ENCODE data around the gene VPS13A. TPM values are rescaled to one million over a fixed set of nuclear protein-coding genes. Genes with fewer than 3 reads are reported as not detected.

VPS13A gene
- total and polyA plus RNA-seq, 2 of the 13 experiments (the other 11 are each of a cell fraction or from before 2014, with no cell fraction given), result 20.4 to 20.7 TPM

GRCh38 chr9:77177894-77178794 lies 810 bp downstream of the VPS13A start (continued):
- peak; percentile 9; the same call in 1 of the 2 replicates for TF ChIP-seq ZNF574 (CRISPR knock-in tag; IDR thresholded peaks at IDR 0.05)
- peak; percentile 42; the same call in 1 of the 2 replicates for TF ChIP-seq ZGPAT (CRISPR knock-in tag; IDR thresholded peaks at IDR 0.05)
- TF ChIP-seq ZNF790 (CRISPR knock-in tag; IDR thresholded peaks at IDR 0.05; ENCODE audit: borderline replicate concordance), result 0 out of 2 replicates have a peak, but pooled peaks have one; percentile 25
- TF ChIP-seq ZNF232 (CRISPR knock-in tag; IDR thresholded peaks at IDR 0.05; ENCODE audit: borderline replicate concordance), result peak; percentile 65; the same call in 1 of the 2 replicates
- 0 out of 2 replicates have a peak, but pooled peaks have one; percentile 56 for TF ChIP-seq HINFP (CRISPR knock-in tag; IDR thresholded peaks at IDR 0.05; ENCODE audit: low read depth)
- 0 out of 2 replicates have a peak, but pooled peaks have one; percentile 17 for TF ChIP-seq ZNF816 (CRISPR knock-in tag; IDR thresholded peaks at IDR 0.05; ENCODE audit: borderline replicate concordance)
- TF ChIP-seq TOPORS (CRISPR knock-in tag; IDR thresholded peaks at IDR 0.05), result 0 out of 2 replicates have a peak, but pooled peaks have one; percentile 1
- 0 out of 2 replicates have a peak, but pooled peaks have one; percentile 15 for TF ChIP-seq KLF6 (CRISPR knock-in tag; IDR thresholded peaks at IDR 0.05)
- no peak for TF ChIP-seq NONO (IDR thresholded peaks at IDR 0.05)
- no peak for TF ChIP-seq NONO (CRISPR knock-in tag; conservative IDR thresholded peaks at IDR 0.05)
- 0 out of 2 replicates have a peak, but pooled peaks have one; percentile 18 for TF ChIP-seq KMT2B (CRISPR knock-in tag; IDR thresholded peaks at IDR 0.05)
- TF ChIP-seq AKNA (CRISPR knock-in tag; IDR thresholded peaks at IDR 0.05; ENCODE audit: borderline replicate concordance), result peak; percentile 71; the same call in 1 of the 2 replicates
- TF ChIP-seq MTA1 (CRISPR knock-in tag; IDR thresholded peaks at IDR 0.05; ENCODE audit: borderline replicate concordance), result peak; percentile 21; the same call in 1 of the 2 replicates
- TF ChIP-seq ZNF703 (CRISPR knock-in tag; IDR thresholded peaks at IDR 0.05; ENCODE audit: borderline replicate concordance), result peak; percentile 80; the same call in 1 of the 2 replicates
- no peak for TF ChIP-seq ZFP90 (CRISPR knock-in tag; IDR thresholded peaks at IDR 0.05; ENCODE audit: borderline replicate concordance)

All from HepG2 (cell line).